Measurements from ENCODE around the gene PLD3.
A peak's percentile ranks its signal among the peaks of the same experiment; 100 is the strongest.

Gene PLD3

DNA sequence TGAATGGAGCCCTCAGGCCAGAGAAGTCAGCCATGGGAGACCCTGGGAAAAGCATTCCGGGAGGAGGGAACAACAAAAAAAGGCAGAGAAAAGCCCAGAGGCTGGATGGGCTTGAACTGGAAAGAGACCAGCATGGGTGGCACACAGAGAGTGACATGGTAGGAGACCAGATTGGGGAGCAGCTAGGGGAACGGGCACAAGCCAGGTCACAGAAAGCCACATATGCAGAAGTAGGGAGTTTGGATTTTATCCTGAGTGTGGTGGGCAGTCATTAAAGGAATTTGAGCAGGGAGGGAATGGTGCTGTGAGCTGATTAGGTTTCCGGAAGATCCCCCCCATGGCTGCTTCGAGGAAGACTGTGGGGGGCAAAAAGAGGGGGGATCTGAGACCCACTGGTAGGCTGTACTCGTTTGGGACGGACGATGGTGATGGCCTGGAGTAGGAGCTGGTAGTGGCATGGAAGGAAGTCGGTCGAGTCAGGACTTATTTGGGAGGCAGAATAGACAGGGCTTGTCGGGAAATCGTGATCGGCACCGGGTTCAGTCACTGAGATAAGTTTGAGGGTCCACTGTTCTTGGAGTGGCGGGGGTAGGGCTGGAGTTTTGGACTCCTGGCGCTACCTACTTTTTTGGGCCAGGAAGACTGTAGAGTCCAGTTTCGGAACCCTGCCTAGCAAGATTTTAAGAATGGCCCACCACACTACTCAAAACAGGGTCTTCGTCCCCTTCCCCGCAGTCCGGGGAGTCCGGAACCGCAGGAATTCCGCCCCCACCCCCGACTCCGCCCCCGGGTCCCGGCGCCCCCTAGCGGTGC is 76.3 kb downstream of the PLD3 start:
- Histone ChIP-seq H3K4me1 (ENCODE audit: control insufficient read depth, low read length) (peaks cover 29% of the 10 kb centered on the region), H3K36me3 (ENCODE audit: control insufficient read depth, low read length) (peaks cover 12% of the 10 kb centered on the region), H3K9me2 (replicated peaks; ENCODE audit: control insufficient read depth, low read length) (no peaks in the 10 kb centered on the region), H3F3A (ENCODE audit: control insufficient read depth, insufficient read depth) (peaks cover 6% of the 10 kb centered on the region), H3K4me2 (ENCODE audit: low read length) (peak overlapping the region; percentile 100), H4K20me1 (ENCODE audit: control insufficient read depth, insufficient read depth, low read depth, low read length) (no peaks in the 10 kb centered on the region), H3K4me3 (ENCODE audit: low read length) (peak overlapping the region; percentile 99), H3K79me2 (ENCODE audit: control insufficient read depth, low read length) (peaks cover 13% of the 10 kb centered on the region), H3K27me3 (ENCODE audit: control insufficient read depth, low read length) (no peaks in the 10 kb centered on the region), H3K9me3 (ENCODE audit: control insufficient read depth, insufficient read depth, low read length) (no peaks in the 10 kb centered on the region), H3K27ac (ENCODE audit: low read depth, low read length) (peak overlapping the region; percentile 71)
- TF ChIP-seq EZH2phosphoT487 (IDR thresholded peaks at IDR 0.05; ENCODE audit: borderline replicate concordance, low read length) = no peak
- TF ChIP-seq, protein P1, sequence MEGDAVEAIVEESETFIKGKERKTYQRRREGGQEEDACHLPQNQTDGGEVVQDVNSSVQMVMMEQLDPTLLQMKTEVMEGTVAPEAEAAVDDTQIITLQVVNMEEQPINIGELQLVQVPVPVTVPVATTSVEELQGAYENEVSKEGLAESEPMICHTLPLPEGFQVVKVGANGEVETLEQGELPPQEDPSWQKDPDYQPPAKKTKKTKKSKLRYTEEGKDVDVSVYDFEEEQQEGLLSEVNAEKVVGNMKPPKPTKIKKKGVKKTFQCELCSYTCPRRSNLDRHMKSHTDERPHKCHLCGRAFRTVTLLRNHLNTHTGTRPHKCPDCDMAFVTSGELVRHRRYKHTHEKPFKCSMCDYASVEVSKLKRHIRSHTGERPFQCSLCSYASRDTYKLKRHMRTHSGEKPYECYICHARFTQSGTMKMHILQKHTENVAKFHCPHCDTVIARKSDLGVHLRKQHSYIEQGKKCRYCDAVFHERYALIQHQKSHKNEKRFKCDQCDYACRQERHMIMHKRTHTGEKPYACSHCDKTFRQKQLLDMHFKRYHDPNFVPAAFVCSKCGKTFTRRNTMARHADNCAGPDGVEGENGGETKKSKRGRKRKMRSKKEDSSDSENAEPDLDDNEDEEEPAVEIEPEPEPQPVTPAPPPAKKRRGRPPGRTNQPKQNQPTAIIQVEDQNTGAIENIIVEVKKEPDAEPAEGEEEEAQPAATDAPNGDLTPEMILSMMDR (IDR thresholded peaks at IDR 0.05; ENCODE audit: low read depth, low read length, poor library complexity, severe bottlenecking) = no peak

DNA sequence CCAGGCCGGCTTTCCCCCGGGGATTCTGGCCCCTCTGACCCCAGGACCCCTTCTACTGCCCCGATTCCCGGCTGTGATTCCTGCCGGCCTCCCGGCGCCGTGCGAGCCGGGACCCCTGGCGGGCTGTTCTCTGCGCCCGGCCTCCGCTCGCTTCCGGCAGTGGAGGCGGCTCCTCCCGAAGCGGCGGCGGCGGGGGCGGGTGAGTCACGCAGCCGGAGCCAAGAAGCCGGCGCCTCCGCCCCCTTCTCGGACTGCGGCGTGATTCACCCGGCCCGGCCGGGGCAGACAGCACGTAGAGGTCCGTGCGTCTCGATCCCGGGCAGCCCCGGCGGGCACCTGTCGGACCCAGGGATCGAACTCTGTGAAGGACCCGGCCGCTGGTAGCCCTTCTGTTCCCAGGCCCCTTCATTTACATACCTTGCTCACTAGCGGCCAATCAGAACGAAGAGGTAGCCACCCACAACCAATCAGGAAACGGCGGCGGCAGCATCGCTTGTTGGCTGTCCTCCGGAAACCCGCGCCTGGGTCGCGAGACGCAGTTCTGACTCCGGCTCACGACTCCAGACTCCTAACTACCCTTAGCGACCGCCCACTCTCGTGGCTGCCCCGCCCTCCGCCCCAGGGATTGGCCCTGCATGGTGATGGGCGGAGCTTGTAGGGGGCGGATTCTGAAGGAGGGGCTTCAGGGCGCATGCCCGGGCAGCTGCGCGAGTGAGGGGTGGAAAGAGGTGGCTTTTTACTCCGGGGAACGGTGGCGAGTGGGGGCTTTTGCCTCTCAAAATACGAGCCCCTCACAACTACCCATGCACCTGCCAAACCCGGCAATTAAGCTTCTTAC is 77.2 kb downstream of the PLD3 start, which contains the start of gene SERTAD1:
Gene SERTAD1 (minus strand): TSS at position 543 of the 838 bp plus-strand sequence. CDS start 2,446 bp downstream, outside the sequence.
- H3K27me3 ChIP-seq (ENCODE audit: control insufficient read depth, low read length) = no peaks in the 10 kb centered on the region
- peaks cover 12% of the 10 kb centered on the region for H3K36me3 ChIP-seq (ENCODE audit: control insufficient read depth, low read length)
- no peaks in the 10 kb centered on the region for H3K9me2 ChIP-seq (replicated peaks; ENCODE audit: control insufficient read depth, low read length)
- no peaks in the 10 kb centered on the region for H3K9me3 ChIP-seq (ENCODE audit: control insufficient read depth, insufficient read depth, low read length)
- peak within 1 kb of the TSS; percentile 71 for H3K27ac ChIP-seq (ENCODE audit: low read depth, low read length)
- H3K4me3 ChIP-seq (ENCODE audit: low read length) = peak within 1 kb of the TSS; percentile 99
- H3K4me2 ChIP-seq (ENCODE audit: low read length) = peak within 1 kb of the TSS; percentile 100
- H3K4me1 ChIP-seq (ENCODE audit: control insufficient read depth, low read length) = peaks cover 29% of the 10 kb centered on the region
- no peaks in the 10 kb centered on the region for H4K20me1 ChIP-seq (ENCODE audit: control insufficient read depth, insufficient read depth, low read depth, low read length)
- peaks cover 6% of the 10 kb centered on the region for H3F3A ChIP-seq (ENCODE audit: control insufficient read depth, insufficient read depth)
- no peak for TF ChIP-seq EZH2phosphoT487 (IDR thresholded peaks at IDR 0.05; ENCODE audit: borderline replicate concordance, low read length)
- TF ChIP-seq, protein P1 (IDR thresholded peaks at IDR 0.05; ENCODE audit: low read depth, low read length, poor library complexity, severe bottlenecking) = peak; percentile 86
- peaks cover 13% of the 10 kb centered on the region for H3K79me2 ChIP-seq (ENCODE audit: control insufficient read depth, low read length)
